CD4-positive, alpha-beta T cell (primary cell): ENCODE results near the gene CDKN1C. TPM values are rescaled to one million over a fixed set of nuclear protein-coding genes. Genes with fewer than 3 reads are reported as not detected.

Source experiments
- ATAC-seq: fragments of 200-7000 bp; cut with Tn5 transposase; one replicate; pipeline ENCODE4 v1.10.0; 2022; ENCODE audit warnings: mild to moderate bottlenecking; ENCODE audit not compliant: poor library complexity
- CTCF ChIA-PET: fragments of 350-600 bp; sonication (Branson Sonifier 250); formaldehyde crosslinking; loops from one replicate; lab custom pipeline; 2021; ENCODE audit warnings: antibody characterized with exemption, inconsistent platforms; lab: Charles Lee
- POLR2A ChIA-PET: fragments of 350-600 bp; sonication (Branson Sonifier 250); formaldehyde crosslinking; loops from one replicate; lab custom pipeline; 2021; ENCODE audit warnings: antibody characterized with exemption, inconsistent platforms; lab: Charles Lee
- DNase-seq, 14 experiments: peaks; one replicate each; pipeline ENCODE4 v3.0.0-alpha.2; 2013 to 2020; ENCODE audit warnings: mixed read lengths in 2 of 14
- H3K27ac ChIP-seq, 2 donors: one replicate each; pipeline versions ENCODE4 v1.5.1 to v1.7.0; 2013; ENCODE audit warnings: low read length in 2 of 2, low read depth in 1 of 2, mild to moderate bottlenecking in 1 of 2
- H3K27me3 ChIP-seq, 2 experiments: 1 replicate in 1 of 2; 2 replicates in 1 of 2; pipeline versions ENCODE4 v1.6.1 to v1.7.0; 2013; ENCODE audit warnings: low read length in 2 of 2, control low read depth in 1 of 2, mild to moderate bottlenecking in 1 of 2, moderate library complexity in 1 of 2; ENCODE audit not compliant: insufficient read depth in 2 of 2, control insufficient read depth in 1 of 2
- H3K36me3 ChIP-seq: one replicate; pipeline ENCODE4 v1.6.1; 2013; ENCODE audit warnings: low read length, control low read depth; ENCODE audit not compliant: insufficient read depth
- H3K4me1 ChIP-seq: one replicate; pipeline ENCODE4 v1.6.1; 2013; ENCODE audit warnings: low read length, control low read depth; ENCODE audit not compliant: insufficient read depth
- H3K4me3 ChIP-seq: one replicate; pipeline ENCODE4 v1.5.1; 2013; ENCODE audit warnings: mild to moderate bottlenecking, low read length, moderate library complexity
- H3K9me3 ChIP-seq, 2 experiments: 1 replicate in 1 of 2; 2 replicates in 1 of 2; pipeline versions ENCODE4 v1.6.1 to v1.7.0; 2013; ENCODE audit warnings: low read length in 2 of 2, mild to moderate bottlenecking in 2 of 2, control low read depth in 1 of 2, moderate library complexity in 1 of 2; ENCODE audit not compliant: control insufficient read depth in 1 of 2, insufficient read depth in 1 of 2
- H3K27ac Mint-ChIP-seq: one replicate; pipeline ENCODE4 v1.8.0; 2020; ENCODE audit warnings: mixed read lengths
- H3K27me3 Mint-ChIP-seq: one replicate; pipeline ENCODE4 v1.8.0; 2021; ENCODE audit warnings: mixed read lengths
- H3K36me3 Mint-ChIP-seq: one replicate; pipeline ENCODE4 v1.8.0; 2021; ENCODE audit warnings: low read depth, mixed read lengths
- H3K4me1 Mint-ChIP-seq: one replicate; pipeline ENCODE4 v1.8.0; 2021; ENCODE audit warnings: low read depth, mixed read lengths
- H3K4me3 Mint-ChIP-seq: one replicate; pipeline ENCODE4 v1.8.0; 2020; ENCODE audit warnings: mild to moderate bottlenecking, mixed read lengths
- H3K9me3 Mint-ChIP-seq: one replicate; pipeline ENCODE4 v1.8.0; 2020; ENCODE audit warnings: mixed read lengths
- intact Hi-C, 2 experiments: fragments of 100-400 bp; cut with DNase I in 1 of 2; cut with micrococcal nuclease in 1 of 2; formaldehyde crosslinking; loops; one replicate each; pipeline versions ENCODE4 v1.15.1 to v1.9.0; 2023 to 2025; cut with DNase I, micrococcal nuclease
- total RNA-seq, 174 experiments: library from RNA in 2 of 174; stranded (reverse) in 2 of 174; gene quantifications; one replicate each; pipeline ENCODE4 v1.2.3 and lab custom pipeline; 2021 to 2026
- TF ChIP-seq, protein P1 (sequence below): fragments of 200-600 bp; IDR thresholded peaks from one replicate; pipeline ENCODE4 v1.8.0; 2022; ENCODE audit warnings: antibody characterized with exemption, mild to moderate bottlenecking

The CDKN1C gene
- total RNA-seq, 2 experiments from 2014 or later = 1.9 to 2.5 TPM

GRCh38 chr11:2924381-2924780 lies 38.8 kb upstream of the CDKN1C start:
- peaks cover 14 to 15% of the 10 kb centered on the region in 2 experiments for H3K27me3 ChIP-seq
- no peak overlapping the region for H3K27ac Mint-ChIP-seq
- no peaks in the 10 kb centered on the region for H3K36me3 ChIP-seq
- ChIA-PET POLR2A (no interaction called here), CTCF (no interaction called here)
- ATAC-seq = no peak
- DNase-seq = no peak
- no peak overlapping the region for H3K27ac ChIP-seq
- no peaks in the 10 kb centered on the region for H3K9me3 Mint-ChIP-seq
- peaks cover 17% of the 10 kb centered on the region for H3K4me1 ChIP-seq
- peaks cover 14% of the 10 kb centered on the region for H3K4me1 Mint-ChIP-seq
- H3K4me3 ChIP-seq = no peak overlapping the region
- H3K9me3 ChIP-seq = peaks cover 0 to 13% of the 10 kb centered on the region in 2 experiments
- TF ChIP-seq, protein P1, sequence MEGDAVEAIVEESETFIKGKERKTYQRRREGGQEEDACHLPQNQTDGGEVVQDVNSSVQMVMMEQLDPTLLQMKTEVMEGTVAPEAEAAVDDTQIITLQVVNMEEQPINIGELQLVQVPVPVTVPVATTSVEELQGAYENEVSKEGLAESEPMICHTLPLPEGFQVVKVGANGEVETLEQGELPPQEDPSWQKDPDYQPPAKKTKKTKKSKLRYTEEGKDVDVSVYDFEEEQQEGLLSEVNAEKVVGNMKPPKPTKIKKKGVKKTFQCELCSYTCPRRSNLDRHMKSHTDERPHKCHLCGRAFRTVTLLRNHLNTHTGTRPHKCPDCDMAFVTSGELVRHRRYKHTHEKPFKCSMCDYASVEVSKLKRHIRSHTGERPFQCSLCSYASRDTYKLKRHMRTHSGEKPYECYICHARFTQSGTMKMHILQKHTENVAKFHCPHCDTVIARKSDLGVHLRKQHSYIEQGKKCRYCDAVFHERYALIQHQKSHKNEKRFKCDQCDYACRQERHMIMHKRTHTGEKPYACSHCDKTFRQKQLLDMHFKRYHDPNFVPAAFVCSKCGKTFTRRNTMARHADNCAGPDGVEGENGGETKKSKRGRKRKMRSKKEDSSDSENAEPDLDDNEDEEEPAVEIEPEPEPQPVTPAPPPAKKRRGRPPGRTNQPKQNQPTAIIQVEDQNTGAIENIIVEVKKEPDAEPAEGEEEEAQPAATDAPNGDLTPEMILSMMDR = no peak
- peaks cover 20% of the 10 kb centered on the region for H3K27me3 Mint-ChIP-seq
- intact Hi-C loops = no loop called here
- H3K36me3 Mint-ChIP-seq = no peaks in the 10 kb centered on the region
- H3K4me3 Mint-ChIP-seq = no peak overlapping the region

- peaks cover 12% of the 10 kb centered on the region for H3K4me1 ChIP-seq
- Mint-ChIP-seq H3K9me3 (no peaks in the 10 kb centered on the region), H3K4me3 (no peak overlapping the region), H3K27me3 (peaks cover 16% of the 10 kb centered on the region), H3K36me3 (no peaks in the 10 kb centered on the region), H3K27ac (no peak overlapping the region), H3K4me1 (peaks cover 10% of the 10 kb centered on the region)
- H3K4me3 ChIP-seq = no peak overlapping the region
- ChIA-PET CTCF (no interaction called here), POLR2A (no interaction called here)
- intact Hi-C loops = no loop called here
- peaks cover 0 to 13% of the 10 kb centered on the region in 2 experiments for H3K9me3 ChIP-seq
- H3K27ac ChIP-seq = no peak overlapping the region
- TF ChIP-seq, protein P1 = no peak
- no peaks in the 10 kb centered on the region for H3K36me3 ChIP-seq
- no peak for DNase-seq
- peaks cover 13 to 15% of the 10 kb centered on the region in 2 experiments for H3K27me3 ChIP-seq
- no peak for ATAC-seq
These were observed 38.1 kb upstream of the CDKN1C start for GRCh38 chr11:2923446-2924375.

DNA sequence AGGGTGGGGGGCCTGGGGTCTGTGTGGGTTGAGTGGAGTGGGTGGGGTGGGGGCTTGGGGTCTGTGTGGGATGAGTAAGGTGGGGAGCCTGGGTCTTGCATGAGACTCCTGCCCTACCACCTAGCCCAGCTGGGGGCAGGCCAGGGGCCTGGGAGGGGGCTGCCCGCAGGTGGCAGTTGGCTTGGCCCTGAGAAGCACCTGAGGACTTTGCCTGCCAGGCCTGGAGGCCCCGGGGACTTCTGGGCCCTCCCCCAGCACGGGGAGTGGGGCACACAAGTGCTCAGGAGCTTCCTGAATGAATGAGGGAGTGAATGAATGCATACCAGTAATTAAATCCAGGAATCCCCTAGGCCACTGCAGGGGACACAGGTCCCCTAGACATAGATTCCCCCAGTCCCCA lies 37.1 kb upstream of the CDKN1C start:
- peaks cover 8% of the 10 kb centered on the region for H3K27me3 Mint-ChIP-seq
- no peak overlapping the region for H3K27ac Mint-ChIP-seq
- Histone ChIP-seq H3K27me3 (peaks cover 3 to 8% of the 10 kb centered on the region in 2 experiments), H3K27ac (no peak overlapping the region), H3K4me3 (no peak overlapping the region), H3K4me1 (peaks cover 2% of the 10 kb centered on the region), H3K9me3 (peaks cover 0 to 9% of the 10 kb centered on the region in 2 experiments), H3K36me3 (no peaks in the 10 kb centered on the region)
- ATAC-seq = no peak
- ChIA-PET POLR2A (no interaction called here), CTCF (no interaction called here)
- no peaks in the 10 kb centered on the region for H3K36me3 Mint-ChIP-seq
- peaks cover 2% of the 10 kb centered on the region for H3K4me1 Mint-ChIP-seq
- TF ChIP-seq, protein P1 = no peak
- intact Hi-C loops = no loop called here
- DNase-seq = no peak
- no peaks in the 10 kb centered on the region for H3K9me3 Mint-ChIP-seq
- no peak overlapping the region for H3K4me3 Mint-ChIP-seq
